NCI-H1436 (cell line): ENCODE results near the gene MSANTD1.

Experiments
- DNase-seq: peaks from one replicate; lab custom pipeline; 2025; lab: John Stamatoyannopoulos, UW

Gene MSANTD1

GRCh38 chr4:3233391-3234071 is 15.4 kb upstream of the MSANTD1 start:
- DNase-seq = no peak

- DNase-seq = no peak
These were observed 14.6 kb upstream of the MSANTD1 start for GRCh38 chr4:3234171-3235029.

GRCh38 chr4:3235030-3235345 is 14.0 kb upstream of the MSANTD1 start:
- no peak for DNase-seq

GRCh38 chr4:3235581-3235980 is 13.4 kb upstream of the MSANTD1 start:
- DNase-seq = no peak

- DNase-seq = no peak
These were observed 12.6 kb upstream of the MSANTD1 start for GRCh38 chr4:3236326-3236878.

- no peak for DNase-seq
These were observed 11.7 kb upstream of the MSANTD1 start for GRCh38 chr4:3237266-3237665.

- DNase-seq = no peak
These were observed 11.0 kb upstream of the MSANTD1 start for GRCh38 chr4:3237712-3238560.

GRCh38 chr4:3238721-3239120 is 10.2 kb upstream of the MSANTD1 start:
- no peak for DNase-seq

- DNase-seq = no peak
These were observed 9.7 kb upstream of the MSANTD1 start for GRCh38 chr4:3239303-3239702.

- DNase-seq = no peak
These were observed 8.7 kb upstream of the MSANTD1 start for GRCh38 chr4:3239998-3240920.

GRCh38 chr4:3240936-3241522 is 7.9 kb upstream of the MSANTD1 start:
- DNase-seq = no peak

GRCh38 chr4:3241898-3242524 is 6.9 kb upstream of the MSANTD1 start:
- no peak for DNase-seq

GRCh38 chr4:3243136-3243780 is 5.7 kb upstream of the MSANTD1 start:
- no peak for DNase-seq

GRCh38 chr4:3244002-3244401 is 5.0 kb upstream of the MSANTD1 start:
- no peak for DNase-seq

- DNase-seq = no peak
These were observed 4.2 kb upstream of the MSANTD1 start for GRCh38 chr4:3244747-3245146.

GRCh38 chr4:3245676-3246075 is 3.3 kb upstream of the MSANTD1 start:
- DNase-seq = no peak

GRCh38 chr4:3246458-3247398 is 2.2 kb upstream of the MSANTD1 start:
- no peak for DNase-seq

GRCh38 chr4:3247399-3248177 is 1.4 kb upstream of the MSANTD1 start:
- DNase-seq = no peak
